Measurements from ENCODE around the gene RGL1.

Gene RGL1

GRCh38 chr1:183926983-183927382, 122.1 kb downstream of the RGL1 start:
- no peak for DNase-seq

GRCh38 chr1:183931646-183932271, 126.8 kb downstream of the RGL1 start:
- DNase-seq, result no peak

- DNase-seq, result no peak
Measured at GRCh38 chr1:183932412-183932811, 127.5 kb downstream of the RGL1 start.

GRCh38 chr1:183933528-183934179, 128.7 kb downstream of the RGL1 start:
- no peak for DNase-seq

- DNase-seq, result no peak
Measured at GRCh38 chr1:183934314-183934713, 129.4 kb downstream of the RGL1 start.

GRCh38 chr1:183936009-183936408, 131.1 kb downstream of the RGL1 start:
- no peak for DNase-seq

- DNase-seq, result no peak
Measured at GRCh38 chr1:183936791-183937190, 131.9 kb downstream of the RGL1 start.

GRCh38 chr1:183937611-183938010, 132.7 kb downstream of the RGL1 start:
- DNase-seq, result no peak

GRCh38 chr1:183941001-183941400, 136.1 kb downstream of the RGL1 start:
- DNase-seq, result no peak

GRCh38 chr1:183942933-183943693, 138.2 kb downstream of the RGL1 start:
- no peak for DNase-seq

GRCh38 chr1:183945428-183946319, 140.8 kb downstream of the RGL1 start:
- DNase-seq, result no peak

GRCh38 chr1:183946320-183946613, 141.3 kb downstream of the RGL1 start:
- no peak for DNase-seq

GRCh38 chr1:183947988-183948387, 143.1 kb downstream of the RGL1 start:
- no peak for DNase-seq

GRCh38 chr1:183952101-183952500, 147.2 kb downstream of the RGL1 start:
- DNase-seq, result no peak

GRCh38 chr1:183953031-183953430, 148.1 kb downstream of the RGL1 start:
- peak; percentile 33 for DNase-seq

GRCh38 chr1:183954496-183954895, 149.6 kb downstream of the RGL1 start:
- DNase-seq, result no peak

GRCh38 chr1:183956559-183957188, 151.8 kb downstream of the RGL1 start:
- no peak for DNase-seq

- DNase-seq, result no peak
Measured at GRCh38 chr1:183957216-183957830, 152.4 kb downstream of the RGL1 start.

- no peak for DNase-seq
Measured at GRCh38 chr1:183958958-183959357, 154.0 kb downstream of the RGL1 start.

- DNase-seq, result no peak
Measured at GRCh38 chr1:183961132-183961531, 156.2 kb downstream of the RGL1 start.

GRCh38 chr1:183962903-183963302, 158.0 kb downstream of the RGL1 start:
- DNase-seq, result no peak

- DNase-seq, result no peak
Measured at GRCh38 chr1:183965726-183966125, 160.8 kb downstream of the RGL1 start.

All from NCI-H1092 treated with DMSO at 0.1 percent for 48 hours (cell line).